ENCODE results near the gene DAND5. TPM values are rescaled to one million over a fixed set of nuclear protein-coding genes. Genes with fewer than 3 reads are reported as not detected.

Gene DAND5
- total RNA-seq, 1 donor, result not detected

- Histone ChIP-seq H3K9me3 (ENCODE audit: low read depth, low read length) (no peaks in the 10 kb centered on the region), H3K4me3 (ENCODE audit: low read length) (no peak overlapping the region), H3K4me1 (ENCODE audit: insufficient read depth, low read length) (no peaks in the 10 kb centered on the region), H3K27me3 (ENCODE audit: insufficient read depth, low read length) (peaks cover 2% of the 10 kb centered on the region)
These were observed 34.9 kb downstream of the DAND5 start for GRCh38 chr19:13004273-13004672.

DNA sequence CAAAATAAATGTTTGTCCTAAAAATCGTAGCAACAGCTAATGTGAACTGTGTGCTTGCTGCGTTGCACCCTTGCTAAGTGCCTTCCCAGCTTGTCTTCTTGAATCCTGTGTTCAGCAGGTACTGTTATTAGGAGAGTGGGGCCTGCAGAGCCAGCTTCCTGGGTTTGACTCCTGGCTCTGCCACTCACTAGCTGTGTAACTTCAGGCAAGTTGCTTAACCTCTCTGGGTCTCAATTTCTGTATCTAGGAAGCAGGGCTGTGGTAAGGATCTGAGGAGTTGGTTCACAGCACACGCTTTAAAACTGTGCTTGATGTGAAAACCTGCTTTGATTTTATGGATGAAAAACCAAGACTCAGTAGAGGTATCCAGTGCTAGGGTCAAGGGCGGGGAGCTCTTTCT, 35.9 kb downstream of the DAND5 start:
- Histone ChIP-seq H3K27me3 (ENCODE audit: insufficient read depth, low read length) (peaks cover 12% of the 10 kb centered on the region), H3K9me3 (ENCODE audit: low read depth, low read length) (no peaks in the 10 kb centered on the region), H3K4me3 (ENCODE audit: low read length) (no peak overlapping the region), H3K4me1 (ENCODE audit: insufficient read depth, low read length) (no peaks in the 10 kb centered on the region)

DNA sequence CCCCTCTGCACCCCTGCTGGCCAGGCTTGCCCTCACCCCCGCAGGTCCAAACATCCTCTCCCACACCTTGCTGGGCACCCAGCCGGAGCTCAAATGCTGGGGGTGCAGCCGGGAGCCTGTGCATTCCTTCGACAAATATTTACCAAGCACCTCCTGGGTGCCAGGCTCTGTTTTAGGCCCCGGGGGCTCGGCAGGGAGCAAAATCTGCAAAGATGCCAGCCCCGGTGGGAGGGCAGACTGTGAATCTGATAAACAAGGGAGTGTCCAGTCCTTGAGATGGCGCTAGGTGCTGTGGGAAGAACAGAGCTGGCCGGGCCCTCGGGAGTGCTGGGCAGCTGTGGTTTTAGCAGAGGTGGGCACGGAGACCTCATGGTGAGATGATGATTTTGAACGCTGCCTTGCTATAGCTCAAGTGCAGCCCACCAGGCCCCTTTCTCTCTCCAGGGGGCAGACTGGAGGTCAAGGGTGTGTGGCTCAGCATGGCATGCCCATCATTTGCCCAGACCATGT, 36.5 kb downstream of the DAND5 start:
- Histone ChIP-seq H3K9me3 (ENCODE audit: low read depth, low read length) (no peaks in the 10 kb centered on the region), H3K4me3 (ENCODE audit: low read length) (no peak overlapping the region), H3K27me3 (ENCODE audit: insufficient read depth, low read length) (peaks cover 19% of the 10 kb centered on the region), H3K4me1 (ENCODE audit: insufficient read depth, low read length) (no peaks in the 10 kb centered on the region)

- no peak overlapping the region for H3K4me3 ChIP-seq (ENCODE audit: low read length)
- H3K9me3 ChIP-seq (ENCODE audit: low read depth, low read length), result no peaks in the 10 kb centered on the region
- no peaks in the 10 kb centered on the region for H3K4me1 ChIP-seq (ENCODE audit: insufficient read depth, low read length)
- H3K27me3 ChIP-seq (ENCODE audit: insufficient read depth, low read length), result peaks cover 26% of the 10 kb centered on the region
These were observed 37.3 kb downstream of the DAND5 start for GRCh38 chr19:13006431-13007281.

- Histone ChIP-seq H3K27me3 (ENCODE audit: insufficient read depth, low read length) (peaks cover 34% of the 10 kb centered on the region), H3K4me1 (ENCODE audit: insufficient read depth, low read length) (peaks cover 6% of the 10 kb centered on the region), H3K9me3 (ENCODE audit: low read depth, low read length) (no peaks in the 10 kb centered on the region), H3K4me3 (ENCODE audit: low read length) (no peak overlapping the region)
These were observed 38.1 kb downstream of the DAND5 start for GRCh38 chr19:13007292-13008045.

GRCh38 chr19:13008926-13009787, 39.8 kb downstream of the DAND5 start:
- Histone ChIP-seq H3K27me3 (ENCODE audit: insufficient read depth, low read length) (peaks cover 51% of the 10 kb centered on the region), H3K4me3 (ENCODE audit: low read length) (no peak overlapping the region), H3K4me1 (ENCODE audit: insufficient read depth, low read length) (peaks cover 23% of the 10 kb centered on the region), H3K9me3 (ENCODE audit: low read depth, low read length) (no peaks in the 10 kb centered on the region)

DNA sequence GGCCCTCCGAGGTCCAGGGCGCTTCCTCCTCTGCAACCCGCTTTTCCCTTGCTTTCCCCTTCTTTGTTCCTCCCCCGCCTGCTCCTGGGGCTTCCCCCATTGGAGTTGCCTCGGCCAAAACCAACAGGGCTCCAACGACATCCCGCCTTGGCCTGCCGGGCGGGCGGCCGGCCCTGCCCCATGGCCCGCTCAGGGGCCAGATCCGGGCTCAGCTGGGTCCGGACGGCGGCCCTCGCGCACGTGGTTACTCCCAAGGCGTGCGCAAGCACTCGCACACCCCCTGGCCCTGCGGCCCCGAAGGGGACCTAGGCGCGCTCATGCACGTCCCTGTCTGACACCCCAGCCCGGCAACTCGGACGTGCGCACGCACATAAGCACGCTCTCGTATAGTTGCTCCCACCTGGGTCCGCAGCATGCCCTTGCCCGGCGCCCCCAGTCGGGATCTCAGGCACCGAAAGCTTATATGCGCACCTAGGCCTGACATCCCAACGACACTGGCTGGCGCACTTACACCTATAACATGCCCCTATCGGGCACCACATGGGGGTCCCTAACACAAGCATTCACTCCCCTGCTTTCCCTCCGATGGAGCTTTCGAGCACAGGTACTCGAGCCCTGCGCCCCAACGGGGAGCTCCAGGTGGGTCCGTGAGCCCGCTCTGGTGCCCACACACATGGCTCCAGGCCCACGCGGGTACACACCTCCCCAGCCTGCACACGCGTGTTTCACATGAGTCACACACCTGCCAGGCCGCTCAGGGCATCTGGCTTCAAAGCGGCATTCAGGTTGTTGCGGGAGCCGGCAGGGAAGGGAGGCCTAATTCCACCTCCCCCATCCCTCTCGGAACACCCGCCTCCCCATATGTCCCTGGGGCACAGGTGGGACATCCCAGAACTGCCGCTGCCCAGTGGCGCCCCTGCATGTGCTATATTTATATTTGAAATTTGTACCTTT, 40.9 kb downstream of the DAND5 start:
- H3K9me3 ChIP-seq (ENCODE audit: low read depth, low read length), result no peaks in the 10 kb centered on the region
- peaks cover 63% of the 10 kb centered on the region for H3K27me3 ChIP-seq (ENCODE audit: insufficient read depth, low read length)
- H3K4me1 ChIP-seq (ENCODE audit: insufficient read depth, low read length), result peaks cover 28% of the 10 kb centered on the region
- no peak overlapping the region for H3K4me3 ChIP-seq (ENCODE audit: low read length)

DNA sequence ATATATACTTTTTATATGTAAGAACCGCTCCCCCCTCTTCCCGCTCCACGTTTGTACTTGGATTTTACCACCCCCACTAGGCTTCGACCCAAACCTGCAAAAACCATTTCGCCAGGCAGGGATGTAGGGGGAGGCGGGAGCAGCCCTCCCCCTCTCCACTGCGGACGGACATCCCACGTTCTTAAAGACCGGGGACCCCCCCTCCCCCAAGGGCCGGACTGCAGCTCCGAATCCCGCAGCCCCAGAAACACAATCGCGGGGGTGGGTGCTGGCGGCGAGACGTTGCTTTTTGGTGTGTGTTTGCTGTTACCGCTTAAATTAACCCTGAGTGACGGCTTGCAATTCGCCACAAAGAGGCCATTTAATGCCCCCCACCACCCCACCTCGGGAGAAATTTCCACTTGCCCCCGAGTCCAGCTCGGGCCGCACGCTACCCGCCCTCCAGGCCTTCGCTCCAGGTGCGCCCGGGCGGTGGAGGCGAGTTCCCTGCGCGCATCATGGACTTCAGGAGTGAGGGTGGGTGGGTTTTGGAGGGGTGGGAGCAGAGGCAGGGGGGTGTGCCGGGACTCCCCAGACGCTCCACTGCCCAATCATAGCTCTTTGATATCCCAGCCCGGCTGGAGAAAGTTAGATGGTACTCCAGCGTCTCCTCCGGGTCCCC, 41.7 kb downstream of the DAND5 start:
- H3K4me3 ChIP-seq (ENCODE audit: low read length), result no peak overlapping the region
- peaks cover 68% of the 10 kb centered on the region for H3K27me3 ChIP-seq (ENCODE audit: insufficient read depth, low read length)
- peaks cover 28% of the 10 kb centered on the region for H3K4me1 ChIP-seq (ENCODE audit: insufficient read depth, low read length)
- no peaks in the 10 kb centered on the region for H3K9me3 ChIP-seq (ENCODE audit: low read depth, low read length)

DNA sequence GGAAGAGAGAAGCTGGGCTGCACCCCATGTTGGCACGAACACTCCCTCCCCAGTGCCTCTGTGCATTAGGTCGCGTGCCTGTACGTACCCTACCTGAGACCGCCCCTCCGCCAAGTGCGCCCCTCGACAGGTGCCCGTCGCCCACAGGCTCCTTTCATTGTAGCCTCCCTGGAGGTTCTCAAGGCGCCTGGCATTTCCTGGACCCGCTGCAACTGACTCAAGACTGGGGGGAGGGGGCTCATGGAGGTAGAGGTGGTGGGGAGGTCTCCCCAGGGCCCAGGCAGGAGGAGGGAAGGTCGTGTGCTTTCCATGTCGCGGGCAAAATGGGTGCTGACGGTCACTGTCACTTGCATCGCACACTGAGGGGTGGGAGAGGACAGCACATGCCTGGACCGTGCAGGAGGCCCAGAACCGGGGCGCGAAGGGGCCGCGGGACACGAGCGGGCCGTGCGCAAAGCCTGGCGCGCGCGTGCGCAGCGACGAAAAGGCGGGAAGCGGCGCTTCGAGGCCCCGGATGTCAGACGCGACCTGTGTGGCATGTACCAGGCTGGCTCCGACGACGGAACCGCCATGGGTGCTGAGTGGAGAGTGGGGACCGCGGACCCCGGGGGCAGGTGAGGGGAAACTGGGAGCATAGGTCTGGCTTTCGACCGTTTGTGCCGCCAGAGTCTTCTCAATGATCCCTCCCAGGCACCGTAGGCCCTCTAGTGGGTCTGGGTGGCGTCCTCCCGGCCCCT, 42.4 kb downstream of the DAND5 start:
- Histone ChIP-seq H3K4me3 (ENCODE audit: low read length) (no peak overlapping the region), H3K27me3 (ENCODE audit: insufficient read depth, low read length) (peaks cover 68% of the 10 kb centered on the region), H3K4me1 (ENCODE audit: insufficient read depth, low read length) (peaks cover 28% of the 10 kb centered on the region), H3K9me3 (ENCODE audit: low read depth, low read length) (no peaks in the 10 kb centered on the region)

DNA sequence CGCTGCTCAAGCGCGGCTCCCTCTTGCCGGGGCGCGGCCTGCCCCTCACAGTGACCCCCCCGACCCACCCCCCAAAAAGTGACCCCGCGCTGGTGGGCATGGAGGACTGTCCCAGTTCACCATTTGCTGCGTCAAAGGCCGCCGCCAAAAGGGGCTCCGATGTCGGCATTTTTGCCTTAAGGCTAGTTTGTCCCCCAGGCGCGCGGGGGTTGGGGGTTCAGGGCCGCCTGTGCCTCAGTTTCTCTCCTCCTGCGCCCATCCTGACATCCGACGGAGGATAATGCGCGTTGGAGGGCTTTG, 43.0 kb downstream of the DAND5 start:
- H3K27me3 ChIP-seq (ENCODE audit: insufficient read depth, low read length), result peaks cover 68% of the 10 kb centered on the region
- H3K9me3 ChIP-seq (ENCODE audit: low read depth, low read length), result no peaks in the 10 kb centered on the region
- H3K4me3 ChIP-seq (ENCODE audit: low read length), result no peak overlapping the region
- peaks cover 28% of the 10 kb centered on the region for H3K4me1 ChIP-seq (ENCODE audit: insufficient read depth, low read length)

GRCh38 chr19:13012690-13013608, 43.6 kb downstream of the DAND5 start:
- Histone ChIP-seq H3K4me1 (ENCODE audit: insufficient read depth, low read length) (peaks cover 28% of the 10 kb centered on the region), H3K9me3 (ENCODE audit: low read depth, low read length) (no peaks in the 10 kb centered on the region), H3K27me3 (ENCODE audit: insufficient read depth, low read length) (peaks cover 68% of the 10 kb centered on the region), H3K4me3 (ENCODE audit: low read length) (peak overlapping the region; percentile 23)

GRCh38 chr19:13013649-13014048, 44.3 kb downstream of the DAND5 start:
- peak overlapping the region; percentile 12 for H3K4me3 ChIP-seq (ENCODE audit: low read length)
- peaks cover 68% of the 10 kb centered on the region for H3K27me3 ChIP-seq (ENCODE audit: insufficient read depth, low read length)
- peaks cover 28% of the 10 kb centered on the region for H3K4me1 ChIP-seq (ENCODE audit: insufficient read depth, low read length)
- no peaks in the 10 kb centered on the region for H3K9me3 ChIP-seq (ENCODE audit: low read depth, low read length)
